Measurements from ENCODE around the gene PIEZO2.
"Not testable (repeated sequence)": the region's sequence is repeated elsewhere in the genome, so short reads cannot be mapped to it uniquely, and the experiment has no call there.

DNA sequence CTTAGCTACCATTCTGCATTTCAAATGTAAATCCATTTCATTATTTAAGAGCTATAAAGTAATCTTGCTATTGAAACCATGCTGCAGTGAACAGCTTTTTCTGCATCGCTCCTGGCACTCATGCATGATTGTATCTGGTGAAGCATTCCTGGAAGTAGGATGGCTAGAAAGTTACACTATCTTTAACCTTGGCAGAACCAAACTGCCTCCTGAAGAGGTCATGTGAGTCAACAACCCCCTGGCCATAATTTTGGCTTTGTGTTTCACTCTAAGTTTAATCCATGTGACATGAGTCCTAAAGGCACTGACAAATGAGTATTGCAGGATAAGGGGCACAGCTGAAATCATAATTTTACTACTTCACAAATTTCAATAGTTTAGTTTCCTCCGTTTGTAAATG is 526.4 kb downstream of the PIEZO2 start:
- TF ChIP-seq, protein P1, sequence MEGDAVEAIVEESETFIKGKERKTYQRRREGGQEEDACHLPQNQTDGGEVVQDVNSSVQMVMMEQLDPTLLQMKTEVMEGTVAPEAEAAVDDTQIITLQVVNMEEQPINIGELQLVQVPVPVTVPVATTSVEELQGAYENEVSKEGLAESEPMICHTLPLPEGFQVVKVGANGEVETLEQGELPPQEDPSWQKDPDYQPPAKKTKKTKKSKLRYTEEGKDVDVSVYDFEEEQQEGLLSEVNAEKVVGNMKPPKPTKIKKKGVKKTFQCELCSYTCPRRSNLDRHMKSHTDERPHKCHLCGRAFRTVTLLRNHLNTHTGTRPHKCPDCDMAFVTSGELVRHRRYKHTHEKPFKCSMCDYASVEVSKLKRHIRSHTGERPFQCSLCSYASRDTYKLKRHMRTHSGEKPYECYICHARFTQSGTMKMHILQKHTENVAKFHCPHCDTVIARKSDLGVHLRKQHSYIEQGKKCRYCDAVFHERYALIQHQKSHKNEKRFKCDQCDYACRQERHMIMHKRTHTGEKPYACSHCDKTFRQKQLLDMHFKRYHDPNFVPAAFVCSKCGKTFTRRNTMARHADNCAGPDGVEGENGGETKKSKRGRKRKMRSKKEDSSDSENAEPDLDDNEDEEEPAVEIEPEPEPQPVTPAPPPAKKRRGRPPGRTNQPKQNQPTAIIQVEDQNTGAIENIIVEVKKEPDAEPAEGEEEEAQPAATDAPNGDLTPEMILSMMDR (conservative IDR thresholded peaks at IDR 0.05; ENCODE audit: low read length) = not testable (repeated sequence)
- not testable (repeated sequence) for TF ChIP-seq EZH2phosphoT487 (IDR thresholded peaks at IDR 0.05; ENCODE audit: borderline replicate concordance)
